Right atrium auricular region (tissue), 2 donors: ENCODE results near the gene SLC22A13. TPM values are rescaled to one million over a fixed set of nuclear protein-coding genes. Genes with fewer than 3 reads are reported as not detected.

Source experiments
- DNase-seq: peaks from one replicate; pipeline ENCODE4 v3.0.0-alpha.2; 2019; ENCODE audit warnings: low spot score
- H3K27ac ChIP-seq, 2 donors: fragments of 200-600 bp; sonication (generic); 1 replicate in 1 of 2; 2 replicates in 1 of 2; pipeline ENCODE4 v1.5.1; 2016 to 2019
- H3K27me3 ChIP-seq, 2 donors: fragments of 200-600 bp; sonication (generic); one replicate each; pipeline versions ENCODE4 v1.5.1 to v1.6.0; 2017 to 2019
- H3K36me3 ChIP-seq: fragments of 200-600 bp; sonication (generic); one replicate; pipeline ENCODE4 v1.5.1; 2016
- H3K4me1 ChIP-seq, 2 donors: fragments of 200-600 bp; sonication (generic); one replicate each; pipeline versions ENCODE4 v1.5.1 to v1.6.0; 2017 to 2019
- H3K4me3 ChIP-seq, 2 donors: fragments of 200-600 bp; sonication (generic); 1 replicate in 1 of 2; 2 replicates in 1 of 2; pipeline ENCODE4 v1.5.1; 2017 to 2019; ENCODE audit warnings: mild to moderate bottlenecking in 1 of 2, moderate library complexity in 1 of 2
- H3K9me3 ChIP-seq, 2 donors: fragments of 200-600 bp; sonication (generic); one replicate each; pipeline ENCODE4 v1.5.1; 2019
- total RNA-seq, 2 donors: library from RNA; depleted of rRNA; stranded (reverse); fragments of >200 nt; gene quantifications; one replicate each; pipeline ENCODE4 v1.1.0, GENCODE V29; 2016
- TF ChIP-seq, protein P1 (sequence below), 2 donors: fragments of 200-600 bp; sonication (generic); IDR thresholded peaks; one replicate each; pipeline ENCODE4 v1.5.1; 2019; ENCODE audit warnings: antibody characterized with exemption in 2 of 2

SLC22A13 gene
- total RNA-seq, 2 donors from 2014 or later: not detected

DNA sequence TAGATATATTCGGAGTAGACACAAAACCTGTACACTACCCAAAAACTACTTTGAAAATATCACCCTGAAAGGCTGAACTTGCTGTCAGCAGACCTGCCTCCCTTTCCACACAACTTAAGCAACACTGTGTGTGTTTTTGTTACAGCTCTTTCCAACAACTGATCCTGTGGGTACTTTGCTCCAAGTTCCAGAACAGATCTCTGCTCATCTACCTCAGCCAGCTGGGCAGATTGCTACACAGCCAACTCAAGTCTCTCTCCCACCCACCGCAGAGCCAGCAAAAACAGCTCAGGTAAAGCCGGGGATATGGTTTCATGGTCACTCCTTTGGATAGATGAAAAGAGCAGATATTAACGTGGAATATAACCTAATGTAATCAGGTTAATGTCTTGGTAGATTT lies 19.7 kb upstream of the SLC22A13 start:
- Histone ChIP-seq H3K27me3 (no peaks in the 10 kb centered on the region), H3K9me3 (no peaks in the 10 kb centered on the region), H3K4me1 (peaks cover 0 to 4% of the 10 kb centered on the region in 2 donors), H3K4me3 (no peak overlapping the region), H3K27ac (no peak overlapping the region), H3K36me3 (peaks cover 9% of the 10 kb centered on the region)
- no peak for DNase-seq
- TF ChIP-seq, protein P1, sequence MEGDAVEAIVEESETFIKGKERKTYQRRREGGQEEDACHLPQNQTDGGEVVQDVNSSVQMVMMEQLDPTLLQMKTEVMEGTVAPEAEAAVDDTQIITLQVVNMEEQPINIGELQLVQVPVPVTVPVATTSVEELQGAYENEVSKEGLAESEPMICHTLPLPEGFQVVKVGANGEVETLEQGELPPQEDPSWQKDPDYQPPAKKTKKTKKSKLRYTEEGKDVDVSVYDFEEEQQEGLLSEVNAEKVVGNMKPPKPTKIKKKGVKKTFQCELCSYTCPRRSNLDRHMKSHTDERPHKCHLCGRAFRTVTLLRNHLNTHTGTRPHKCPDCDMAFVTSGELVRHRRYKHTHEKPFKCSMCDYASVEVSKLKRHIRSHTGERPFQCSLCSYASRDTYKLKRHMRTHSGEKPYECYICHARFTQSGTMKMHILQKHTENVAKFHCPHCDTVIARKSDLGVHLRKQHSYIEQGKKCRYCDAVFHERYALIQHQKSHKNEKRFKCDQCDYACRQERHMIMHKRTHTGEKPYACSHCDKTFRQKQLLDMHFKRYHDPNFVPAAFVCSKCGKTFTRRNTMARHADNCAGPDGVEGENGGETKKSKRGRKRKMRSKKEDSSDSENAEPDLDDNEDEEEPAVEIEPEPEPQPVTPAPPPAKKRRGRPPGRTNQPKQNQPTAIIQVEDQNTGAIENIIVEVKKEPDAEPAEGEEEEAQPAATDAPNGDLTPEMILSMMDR (IDR thresholded peaks at IDR 0.05): no peak

DNA sequence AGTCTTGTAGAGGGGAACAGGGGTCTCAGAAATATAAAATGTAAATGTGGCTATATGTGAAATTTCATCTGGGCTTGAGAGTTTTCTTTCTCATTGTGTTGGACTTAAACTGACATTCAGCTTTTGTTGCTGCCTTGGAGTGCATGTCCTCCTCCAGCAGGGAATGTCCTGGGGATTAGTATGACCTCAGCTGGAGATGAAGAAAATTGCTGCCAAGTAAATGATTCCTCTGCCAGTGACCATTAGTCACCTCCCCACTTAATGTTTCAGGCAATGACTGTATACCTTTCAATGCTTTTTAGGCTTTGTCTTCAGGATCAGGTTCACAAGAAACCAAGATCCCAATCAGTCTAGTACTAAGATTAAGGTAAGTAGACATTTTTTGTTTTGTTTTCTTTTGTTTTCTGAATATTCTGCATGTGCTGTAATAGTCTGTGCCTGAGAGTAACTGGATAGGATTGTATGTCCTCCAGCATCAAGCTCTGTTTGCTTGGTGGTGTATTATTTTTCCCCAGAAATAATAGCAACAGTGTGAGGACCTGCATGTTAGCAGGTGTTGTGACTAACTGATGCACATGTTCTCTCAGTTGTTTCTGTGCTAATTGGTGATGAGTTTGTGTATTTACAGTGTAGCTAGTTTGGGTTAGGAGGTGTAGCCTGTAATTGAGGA lies 18.1 kb upstream of the SLC22A13 start:
- no peak for DNase-seq
- Histone ChIP-seq H3K27ac (no peak overlapping the region), H3K4me1 (peaks cover 0 to 4% of the 10 kb centered on the region in 2 donors), H3K9me3 (no peaks in the 10 kb centered on the region), H3K27me3 (no peaks in the 10 kb centered on the region), H3K36me3 (peaks cover 18% of the 10 kb centered on the region), H3K4me3 (no peak overlapping the region)
- TF ChIP-seq, protein P1 (IDR thresholded peaks at IDR 0.05): peak in 1 of 2 donors; percentile 35

- Histone ChIP-seq H3K9me3 (no peaks in the 10 kb centered on the region), H3K4me3 (no peak overlapping the region), H3K27me3 (no peaks in the 10 kb centered on the region), H3K4me1 (peaks cover 0 to 4% of the 10 kb centered on the region in 2 donors), H3K27ac (no peak overlapping the region), H3K36me3 (peaks cover 38% of the 10 kb centered on the region)
- TF ChIP-seq, protein P1 (IDR thresholded peaks at IDR 0.05): no peak
- no peak for DNase-seq
Observed at GRCh38 chr3:38250198-38250597, 15.4 kb upstream of the SLC22A13 start.

- Histone ChIP-seq H3K36me3 (peaks cover 38% of the 10 kb centered on the region), H3K27ac (no peak overlapping the region)
Observed at GRCh38 chr3:38251197-38251596, 14.4 kb upstream of the SLC22A13 start.

GRCh38 chr3:38253704-38254103 lies 11.9 kb upstream of the SLC22A13 start:
- Histone ChIP-seq H3K4me3 (no peak overlapping the region), H3K9me3 (no peaks in the 10 kb centered on the region), H3K27me3 (no peaks in the 10 kb centered on the region), H3K36me3 (peaks cover 29% of the 10 kb centered on the region), H3K27ac (no peak overlapping the region), H3K4me1 (no peaks in the 10 kb centered on the region)
- no peak for DNase-seq
- TF ChIP-seq, protein P1 (IDR thresholded peaks at IDR 0.05): no peak

More at GRCh38 chr3:38251197-38251596, 14.4 kb upstream of the SLC22A13 start:
- H3K4me3 ChIP-seq: no peak overlapping the region
- no peak for DNase-seq
- TF ChIP-seq, protein P1 (IDR thresholded peaks at IDR 0.05): no peak
- no peaks in the 10 kb centered on the region for H3K27me3 ChIP-seq
- H3K4me1 ChIP-seq: peaks cover 0 to 4% of the 10 kb centered on the region in 2 donors
- H3K9me3 ChIP-seq: no peaks in the 10 kb centered on the region

DNA sequence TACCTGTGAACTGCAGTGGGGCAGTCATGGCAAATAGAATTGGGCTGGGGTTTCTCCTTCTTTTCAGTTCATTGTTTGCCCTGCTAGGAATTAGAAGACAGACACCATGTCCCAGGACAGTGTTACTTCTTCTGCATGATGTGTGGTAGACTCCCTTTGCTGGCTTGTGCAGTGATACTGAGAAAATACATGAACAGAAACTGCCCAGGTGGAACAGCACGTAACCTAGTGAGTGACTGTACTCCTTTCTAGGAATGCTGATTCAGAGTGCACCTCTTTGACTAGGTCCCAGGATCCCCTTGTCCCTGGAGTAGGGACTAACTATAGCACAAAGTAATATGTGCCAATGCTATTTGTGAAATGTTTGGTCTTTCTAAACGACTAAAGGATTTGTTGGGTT lies 10.7 kb upstream of the SLC22A13 start:
- Histone ChIP-seq H3K27ac (no peak overlapping the region), H3K9me3 (no peaks in the 10 kb centered on the region), H3K4me3 (no peak overlapping the region), H3K27me3 (no peaks in the 10 kb centered on the region), H3K4me1 (no peaks in the 10 kb centered on the region), H3K36me3 (peaks cover 29% of the 10 kb centered on the region)
- TF ChIP-seq, protein P1 (IDR thresholded peaks at IDR 0.05): no peak
- DNase-seq: no peak
